ENCODE results near the gene SORL1. TPM values are rescaled to one million over a fixed set of nuclear protein-coding genes. Genes with fewer than 3 reads are reported as not detected.

SORL1 gene
- 0.36 and 0.81 TPM in 2 replicates for total RNA-seq

GRCh38 chr11:121451986-121452608 lies at the start of gene SORL1:
SORL1 (plus strand) TSS chr11:121452314; CDS start chr11:121452332, 18 bp downstream.

GRCh38 chr11:121452609-121453150 lies 566 bp downstream of the SORL1 start, which contains the start of gene SORL1-AS1:
SORL1-AS1 (minus strand) TSS chr11:121452967.

Other genes starting within 250 kb of the SORL1 start
- 22.4 and 41.3 TPM in 2 replicates for gene SC5D, start 159.5 kb upstream of the SORL1 start, total RNA-seq

All from cardiac atrium fibroblast (primary cell).